ENCODE data around the gene CBL. TPM values are rescaled to one million over a fixed set of nuclear protein-coding genes. Genes with fewer than 3 reads are reported as not detected.

Gene CBL
- total RNA-seq, 1 donor from 2014 or later: 27.8 TPM

GRCh38 chr11:119318240-119319135, 112.3 kb downstream of the CBL start:
- Mint-ChIP-seq H3K4me3 (peak overlapping the region; percentile 36), H3K36me3 (ENCODE audit: low read depth) (no peaks in the 10 kb centered on the region), H3K27ac (peak overlapping the region; percentile 38), H3K9me3 (no peaks in the 10 kb centered on the region), H3K27me3 (peaks cover 22% of the 10 kb centered on the region), H3K4me1 (peaks cover 53% of the 10 kb centered on the region)
- peak; percentile 9 for ATAC-seq (ENCODE audit: low read depth)
- DNase-seq: no peak
- POLR2A ChIA-PET: interaction anchor here (0.9 kb wide), 1 partner anchor 253 kb away, joined by 3 read pairs; no protein-coding TSS in a partner anchor
- CTCF ChIA-PET: no interaction called here
- intact Hi-C loops (cut with micrococcal nuclease): loop anchor here (5.0 kb wide), 1 partner anchor 321 kb away; the partner anchor contains the start of gene CENATAC
- TF ChIP-seq CTCF (IDR thresholded peaks at IDR 0.05): no peak

GRCh38 chr11:119319136-119319699, 113.1 kb downstream of the CBL start:
- Mint-ChIP-seq H3K9me3 (no peaks in the 10 kb centered on the region), H3K4me3 (peak overlapping the region; percentile 36), H3K4me1 (peaks cover 54% of the 10 kb centered on the region), H3K27ac (peak overlapping the region; percentile 38), H3K36me3 (ENCODE audit: low read depth) (no peaks in the 10 kb centered on the region), H3K27me3 (peaks cover 21% of the 10 kb centered on the region)
- ChIA-PET POLR2A (no interaction called here), CTCF (no interaction called here)
- no peak for TF ChIP-seq CTCF (IDR thresholded peaks at IDR 0.05)
- ATAC-seq (ENCODE audit: low read depth) (no peak), DNase-seq (no peak)
- intact Hi-C loops (cut with micrococcal nuclease): loop anchor here (5.0 kb wide), 1 partner anchor 322 kb away; the partner anchor contains the start of gene CENATAC

DNA sequence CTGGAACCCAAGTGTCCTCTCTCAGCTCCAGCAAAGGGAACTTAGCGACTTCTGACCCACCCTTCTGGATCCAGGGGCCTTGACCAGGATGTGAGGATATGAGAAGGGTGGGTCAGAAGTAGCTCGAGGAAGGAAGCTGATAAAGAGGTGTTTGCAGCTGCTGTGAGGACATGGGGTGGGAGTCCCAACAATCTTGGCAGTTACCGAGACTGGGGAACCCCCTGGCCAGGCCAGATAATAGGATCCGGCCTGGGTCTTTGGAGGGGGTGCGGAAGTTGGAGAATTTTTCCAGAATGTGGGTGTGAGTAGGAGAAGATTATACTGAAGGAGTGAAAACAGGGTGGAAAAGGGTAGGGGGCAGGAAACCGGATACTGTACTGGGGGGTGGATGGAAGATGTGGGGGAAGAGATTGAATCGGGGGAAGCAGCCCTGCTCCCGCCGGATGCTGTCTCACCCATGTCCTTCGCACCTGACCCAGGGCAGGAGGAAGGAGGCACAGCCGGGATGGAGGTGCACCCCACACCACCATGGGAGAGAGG, 113.6 kb downstream of the CBL start:
- TF ChIP-seq CTCF (IDR thresholded peaks at IDR 0.05): no peak
- Mint-ChIP-seq H3K27ac (peak overlapping the region; percentile 35), H3K4me3 (peak overlapping the region; percentile 75), H3K36me3 (ENCODE audit: low read depth) (no peaks in the 10 kb centered on the region), H3K9me3 (no peaks in the 10 kb centered on the region), H3K27me3 (peaks cover 17% of the 10 kb centered on the region), H3K4me1 (peaks cover 50% of the 10 kb centered on the region)
- intact Hi-C loops (cut with micrococcal nuclease): loop anchor here (5.0 kb wide), 1 partner anchor 322 kb away; the partner anchor contains the start of gene CENATAC
- ATAC-seq (ENCODE audit: low read depth) (no peak), DNase-seq (no peak)
- CTCF ChIA-PET: interaction anchor here (4.6 kb wide), 1 partner anchor 18 kb away, joined by 38 read pairs; no protein-coding TSS in a partner anchor
- POLR2A ChIA-PET: no interaction called here

- Mint-ChIP-seq H3K27ac (no peak overlapping the region), H3K4me1 (peaks cover 46% of the 10 kb centered on the region), H3K27me3 (peaks cover 16% of the 10 kb centered on the region), H3K9me3 (no peaks in the 10 kb centered on the region), H3K4me3 (peak overlapping the region; percentile 50), H3K36me3 (ENCODE audit: low read depth) (no peaks in the 10 kb centered on the region)
- POLR2A ChIA-PET: interaction anchor here (0.6 to 1.9 kb wide), 4 partner anchors 14 to 748 kb away, joined by 3 to 10 read pairs (median 4); partner anchors contain the start of genes C2CD2L and RNF26
- TF ChIP-seq CTCF (IDR thresholded peaks at IDR 0.05): no peak
- CTCF ChIA-PET: interaction anchor here (2.0 to 4.6 kb wide), 2 partner anchors 18 to 113 kb away, joined by 4 to 38 read pairs; no protein-coding TSS in a partner anchor
- intact Hi-C loops (cut with micrococcal nuclease): no loop called here
- DNase-seq: no peak
- no peak for ATAC-seq (ENCODE audit: low read depth)
Measured at GRCh38 chr11:119320240-119320775, 114.2 kb downstream of the CBL start.
